Measurements from ENCODE around the gene DBN1.

DBN1 gene

GRCh38 chr5:177472460-177473442 lies 683 bp downstream of the DBN1 start:
- DNase-seq (ENCODE audit: low spot score) = peak; percentile 60

- peak; percentile 62 for DNase-seq (ENCODE audit: low spot score)
Observed at GRCh38 chr5:177471610-177472356, 1.7 kb downstream of the DBN1 start.

- no peak for DNase-seq (ENCODE audit: low spot score)
Observed at GRCh38 chr5:177470759-177471536, 2.5 kb downstream of the DBN1 start.

GRCh38 chr5:177469750-177470525 lies 3.5 kb downstream of the DBN1 start:
- DNase-seq (ENCODE audit: low spot score) = no peak

- DNase-seq (ENCODE audit: low spot score) = peak; percentile 75
Observed at GRCh38 chr5:177468685-177469628, 4.5 kb downstream of the DBN1 start.

GRCh38 chr5:177468329-177468684 lies 5.1 kb downstream of the DBN1 start:
- no peak for DNase-seq (ENCODE audit: low spot score)

- no peak for DNase-seq (ENCODE audit: low spot score)
Observed at GRCh38 chr5:177467436-177467835, 6.0 kb downstream of the DBN1 start.

- DNase-seq (ENCODE audit: low spot score) = no peak
Observed at GRCh38 chr5:177466861-177467260, 6.6 kb downstream of the DBN1 start.

- no peak for DNase-seq (ENCODE audit: low spot score)
Observed at GRCh38 chr5:177465044-177465443, 8.4 kb downstream of the DBN1 start.

- DNase-seq (ENCODE audit: low spot score) = no peak
Observed at GRCh38 chr5:177462021-177462670, 11.3 kb downstream of the DBN1 start.

- DNase-seq (ENCODE audit: low spot score) = no peak
Observed at GRCh38 chr5:177459819-177460628, 13.4 kb downstream of the DBN1 start.

GRCh38 chr5:177459357-177459756 lies 14.1 kb downstream of the DBN1 start:
- no peak for DNase-seq (ENCODE audit: low spot score)

- no peak for DNase-seq (ENCODE audit: low spot score)
Observed at GRCh38 chr5:177458912-177459350, 14.5 kb downstream of the DBN1 start.

GRCh38 chr5:177457852-177458681 lies 15.4 kb downstream of the DBN1 start:
- DNase-seq (ENCODE audit: low spot score) = no peak

- DNase-seq (ENCODE audit: low spot score) = peak; percentile 95
Observed at GRCh38 chr5:177456976-177457851, 16.2 kb downstream of the DBN1 start.

GRCh38 chr5:177456591-177456964 lies 16.9 kb downstream of the DBN1 start:
- DNase-seq (ENCODE audit: low spot score) = no peak
